NCI-H1436 treated with DMSO at 0.1 percent for 48 hours (cell line): Measurements from ENCODE around the gene PRSS12.
A peak's percentile ranks its signal among the peaks of the same experiment; 100 is the strongest.
"Not testable (repeated sequence)": the region's sequence is repeated elsewhere in the genome, so short reads cannot be mapped to it uniquely, and the experiment has no call there.

Experiments used
- DNase-seq: peaks from one replicate; lab custom pipeline; 2025; lab: John Stamatoyannopoulos, UW

Gene PRSS12, protein sequence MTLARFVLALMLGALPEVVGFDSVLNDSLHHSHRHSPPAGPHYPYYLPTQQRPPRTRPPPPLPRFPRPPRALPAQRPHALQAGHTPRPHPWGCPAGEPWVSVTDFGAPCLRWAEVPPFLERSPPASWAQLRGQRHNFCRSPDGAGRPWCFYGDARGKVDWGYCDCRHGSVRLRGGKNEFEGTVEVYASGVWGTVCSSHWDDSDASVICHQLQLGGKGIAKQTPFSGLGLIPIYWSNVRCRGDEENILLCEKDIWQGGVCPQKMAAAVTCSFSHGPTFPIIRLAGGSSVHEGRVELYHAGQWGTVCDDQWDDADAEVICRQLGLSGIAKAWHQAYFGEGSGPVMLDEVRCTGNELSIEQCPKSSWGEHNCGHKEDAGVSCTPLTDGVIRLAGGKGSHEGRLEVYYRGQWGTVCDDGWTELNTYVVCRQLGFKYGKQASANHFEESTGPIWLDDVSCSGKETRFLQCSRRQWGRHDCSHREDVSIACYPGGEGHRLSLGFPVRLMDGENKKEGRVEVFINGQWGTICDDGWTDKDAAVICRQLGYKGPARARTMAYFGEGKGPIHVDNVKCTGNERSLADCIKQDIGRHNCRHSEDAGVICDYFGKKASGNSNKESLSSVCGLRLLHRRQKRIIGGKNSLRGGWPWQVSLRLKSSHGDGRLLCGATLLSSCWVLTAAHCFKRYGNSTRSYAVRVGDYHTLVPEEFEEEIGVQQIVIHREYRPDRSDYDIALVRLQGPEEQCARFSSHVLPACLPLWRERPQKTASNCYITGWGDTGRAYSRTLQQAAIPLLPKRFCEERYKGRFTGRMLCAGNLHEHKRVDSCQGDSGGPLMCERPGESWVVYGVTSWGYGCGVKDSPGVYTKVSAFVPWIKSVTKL

GRCh38 chr4:118352843-118353533 lies at the start of gene PRSS12:
Gene PRSS12 (minus strand): TSS chr4:118353003. CDS start chr4:118352720, 283 bp downstream.
- DNase-seq = peak; percentile 7

- DNase-seq = no peak
Observed at GRCh38 chr4:118400356-118400755, 47.6 kb upstream of the PRSS12 start.

DNA sequence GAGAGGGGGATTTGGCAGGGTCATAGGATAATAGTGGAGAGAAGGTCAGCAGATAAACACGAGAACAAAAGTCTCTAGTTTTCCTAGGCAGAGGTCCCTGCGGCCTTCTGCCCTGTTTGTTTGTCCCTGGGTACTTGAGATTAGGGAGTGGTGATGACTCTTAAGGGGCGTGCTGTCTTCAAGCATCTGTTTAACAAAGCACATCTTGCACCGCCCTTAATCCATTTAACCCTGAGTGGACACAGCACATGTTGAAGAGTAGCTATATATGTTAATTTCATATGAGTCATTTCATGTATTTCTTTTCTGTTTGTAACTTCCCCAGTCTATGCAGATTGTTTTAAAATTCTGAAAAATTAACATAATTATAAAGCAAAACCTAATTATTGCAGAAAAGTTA lies 47.1 kb upstream of the PRSS12 start:
- DNase-seq = not testable (repeated sequence)

- no peak for DNase-seq
Observed at GRCh38 chr4:118398226-118399090, 45.7 kb upstream of the PRSS12 start.

DNA sequence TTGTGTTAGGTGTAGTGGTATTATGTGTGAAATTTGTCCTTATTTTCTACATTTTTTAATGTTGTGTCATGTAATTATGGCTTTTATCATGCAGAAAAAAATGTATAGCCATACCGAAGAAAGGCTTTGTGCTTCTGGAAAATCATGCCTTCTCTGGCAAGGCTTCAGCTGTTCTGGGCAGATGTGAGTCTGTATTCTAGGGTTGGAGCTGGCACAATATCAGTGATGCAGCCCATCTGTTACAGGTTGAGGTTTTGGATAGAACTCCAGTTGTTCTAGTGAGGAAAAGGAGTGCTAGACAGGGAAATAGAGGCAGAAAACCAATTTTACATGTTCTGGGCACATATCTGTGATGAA lies 44.8 kb upstream of the PRSS12 start:
- DNase-seq = no peak

- no peak for DNase-seq
Observed at GRCh38 chr4:118396881-118397622, 44.2 kb upstream of the PRSS12 start.

DNA sequence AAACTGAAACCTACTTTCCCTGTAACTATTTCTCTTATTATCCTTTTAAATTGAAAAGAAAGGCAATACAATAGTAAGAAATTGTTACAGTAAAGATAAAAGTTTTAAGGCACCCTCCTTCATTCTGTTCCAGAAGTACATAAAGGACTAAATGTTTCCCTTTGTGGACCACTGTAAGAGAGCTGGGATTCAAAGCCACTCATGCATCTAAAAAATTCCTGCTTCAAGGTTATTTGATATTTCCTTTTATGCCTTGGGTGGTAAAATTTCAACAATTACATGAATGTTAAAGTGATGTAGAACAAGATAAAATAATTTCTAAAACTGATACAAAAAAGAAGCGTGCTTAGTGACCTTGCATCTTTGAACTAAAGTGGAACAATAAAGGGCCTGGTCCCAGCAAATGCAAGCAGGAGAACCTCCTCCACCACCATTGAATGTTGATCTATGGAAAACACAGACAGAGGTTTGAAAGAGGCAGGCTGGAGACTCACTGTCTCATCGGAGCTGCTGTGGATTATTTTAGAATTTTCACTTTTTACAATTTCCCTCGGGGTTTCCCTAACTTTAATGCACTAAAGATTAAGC lies 42.3 kb upstream of the PRSS12 start:
- no peak for DNase-seq

DNA sequence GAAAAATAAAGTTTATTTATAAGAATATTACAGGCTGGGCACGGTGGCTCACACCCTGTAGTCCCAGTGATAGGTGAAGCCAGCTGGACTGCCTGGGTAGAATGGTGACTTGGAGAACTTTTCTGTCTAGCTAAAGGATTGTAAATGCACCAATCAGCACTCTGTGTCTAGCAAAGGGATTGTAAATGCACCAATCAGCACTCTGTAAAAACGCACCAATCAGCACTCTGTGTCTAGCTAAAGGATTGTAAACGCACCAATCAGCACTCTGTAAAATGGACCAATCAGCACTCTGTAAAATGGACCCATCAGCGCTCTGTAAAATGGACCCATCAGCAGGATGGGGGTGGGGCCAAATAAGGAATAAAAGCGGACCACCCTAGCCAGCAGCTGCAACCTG lies 39.7 kb upstream of the PRSS12 start:
- not testable (repeated sequence) for DNase-seq

- DNase-seq = no peak
Observed at GRCh38 chr4:118390121-118390520, 37.3 kb upstream of the PRSS12 start.

DNA sequence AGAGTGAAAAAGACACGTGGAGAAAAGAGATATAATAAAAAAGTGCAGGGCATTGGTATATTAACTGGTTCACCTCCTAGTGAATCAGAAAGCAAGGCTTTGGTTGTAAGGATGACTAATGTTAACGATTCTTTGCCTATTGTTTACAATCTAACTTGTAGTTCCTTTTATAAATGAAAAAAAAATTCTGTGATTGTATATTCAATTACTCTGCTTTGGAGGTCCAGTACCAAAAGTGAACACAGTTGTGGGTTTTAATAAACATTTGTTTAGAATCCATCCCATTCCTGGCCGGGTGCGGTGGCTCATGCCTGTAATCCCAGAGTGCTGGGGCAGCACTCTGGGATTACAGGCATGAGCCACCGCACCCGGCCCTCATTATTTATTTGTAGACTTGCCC lies 36.9 kb upstream of the PRSS12 start:
- DNase-seq = no peak

- DNase-seq = no peak
Observed at GRCh38 chr4:118388606-118389005, 35.8 kb upstream of the PRSS12 start.

DNA sequence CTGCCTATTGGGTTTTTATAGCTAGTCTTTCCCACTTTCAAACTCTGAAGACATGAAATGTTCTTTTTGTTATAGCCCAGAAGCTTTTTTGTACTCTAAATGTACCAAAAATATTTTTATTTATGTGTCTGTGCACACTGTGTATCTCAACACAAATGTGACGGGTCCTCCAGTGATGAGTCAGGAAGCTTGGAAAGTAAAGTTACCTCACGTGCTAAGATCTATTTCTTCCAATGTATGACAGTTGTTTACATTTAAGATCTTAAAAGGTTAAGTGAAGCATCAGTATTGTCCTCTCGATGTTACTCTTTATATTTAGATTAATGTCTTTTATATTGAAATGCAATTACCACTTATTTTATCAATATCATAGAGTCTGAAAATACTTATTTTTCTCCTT lies 29.1 kb upstream of the PRSS12 start:
- DNase-seq = no peak

GRCh38 chr4:118373614-118374255 lies 20.9 kb upstream of the PRSS12 start:
- no peak for DNase-seq

GRCh38 chr4:118372251-118372650 lies 19.4 kb upstream of the PRSS12 start:
- DNase-seq = no peak

GRCh38 chr4:118369231-118369630 lies 16.4 kb upstream of the PRSS12 start:
- no peak for DNase-seq

GRCh38 chr4:118367872-118368271 lies 15.1 kb upstream of the PRSS12 start:
- no peak for DNase-seq

DNA sequence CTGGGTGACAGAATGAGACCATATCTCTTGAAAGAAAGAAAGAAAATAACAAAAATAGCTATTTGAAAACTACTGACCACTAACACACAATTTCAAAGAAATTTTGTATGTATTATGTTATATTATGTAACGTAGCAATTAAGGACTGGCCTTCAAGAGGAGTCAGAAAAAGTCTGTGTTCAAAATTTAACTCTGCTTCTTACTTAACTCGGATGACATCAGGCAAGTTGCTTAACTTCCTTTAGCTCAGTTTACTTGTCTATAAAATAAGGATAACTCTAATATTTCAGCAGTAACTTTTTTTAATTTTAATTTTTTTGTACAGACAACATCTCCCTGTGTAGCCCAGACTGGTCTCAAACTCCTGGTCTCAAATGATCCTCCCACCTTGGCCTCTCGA lies 14.6 kb upstream of the PRSS12 start:
- DNase-seq = no peak

GRCh38 chr4:118363166-118363565 lies 10.4 kb upstream of the PRSS12 start:
- DNase-seq = no peak

DNA sequence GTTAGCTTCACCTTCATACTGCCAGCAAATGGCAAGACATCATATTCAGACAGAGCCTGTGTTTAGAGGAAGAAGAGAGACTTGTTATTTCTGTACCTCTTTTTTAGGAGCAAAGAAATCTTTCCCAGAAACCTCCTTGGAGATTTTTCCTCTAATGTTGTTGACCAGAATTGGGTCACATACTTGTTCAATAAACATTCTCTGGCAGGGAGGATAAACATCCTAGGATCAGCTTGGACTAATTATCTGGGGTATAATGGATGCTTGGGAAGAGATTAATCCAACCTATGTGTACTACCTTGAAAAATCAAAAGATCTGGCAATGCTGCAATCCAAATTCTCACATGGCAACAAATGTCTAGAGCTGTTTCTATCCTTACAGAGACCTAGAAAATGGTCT lies 8.4 kb upstream of the PRSS12 start:
- DNase-seq = no peak

DNA sequence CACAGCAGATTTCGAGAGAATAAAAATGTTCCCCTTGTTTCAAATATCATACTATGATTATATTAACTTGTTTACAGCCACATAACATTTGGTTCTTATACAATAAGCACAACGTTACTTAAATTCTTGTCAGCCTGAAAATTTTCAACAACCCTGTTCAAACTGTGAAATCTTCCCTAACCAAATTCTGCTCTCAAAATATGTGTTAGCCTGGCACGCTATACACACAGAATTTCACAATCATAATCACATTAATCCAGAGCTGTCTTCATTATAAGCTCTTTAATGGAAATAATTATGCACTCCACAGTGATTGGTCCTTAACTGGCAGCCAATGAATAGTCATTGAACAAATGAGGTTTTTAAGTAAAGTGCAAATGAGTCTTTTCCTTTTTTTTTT lies 7.3 kb upstream of the PRSS12 start:
- DNase-seq = no peak
